GM12878 (cell line): ENCODE data around the gene TDRD12. TPM values are rescaled to one million over a fixed set of nuclear protein-coding genes. Genes with fewer than 3 reads are reported as not detected.

Experiments
- ATAC-seq: fragments of 200-7000 bp; cut with Tn5 transposase; 3 replicates; pipeline ENCODE4 v1.9.1; 2020; ENCODE audit warnings: mild to moderate bottlenecking, moderate library complexity
- BruUV-seq: library from RNA; stranded (reverse); fragments of 400-500 nt; replicated peaks from 2 replicates; lab custom pipeline; 2021; lab: Mats Ljungman, UMichigan
- CTCF ChIA-PET: fragments of 300-600 bp; sonication (Branson Sonifier 250); formaldehyde crosslinking; extraction: SDS; loops from one replicate; lab custom pipeline; 2021; ENCODE audit warnings: inconsistent platforms; lab: Yijun Ruan, JAX
- POLR2A ChIA-PET: fragments of 350-600 bp; formaldehyde crosslinking; extraction: SDS; loops from one replicate; lab custom pipeline; 2021; ENCODE audit warnings: inconsistent platforms; lab: Charles Lee
- RAD21 ChIA-PET: fragments of 300-600 bp; sonication (Branson Sonifier 250); formaldehyde crosslinking; loops from one replicate; lab custom pipeline; 2023; ENCODE audit warnings: antibody characterized with exemption; ENCODE audit not compliant: unreplicated experiment; lab: Charles Lee
- SMC1A ChIA-PET: fragments of 300-600 bp; sonication (Branson Sonifier 250); formaldehyde crosslinking; loops from one replicate; lab custom pipeline; 2023; ENCODE audit not compliant: unreplicated experiment, uncharacterized antibody; lab: Charles Lee
- DNase-seq: peaks from one replicate; pipeline ENCODE4 v3.0.0-alpha.2; 2011; ENCODE audit warnings: low read depth, low spot score
- FAIRE-seq: peaks from 3 replicates; lab custom pipeline; 2011; peaks lifted over from hg19 to GRCh38; lab: Jason Lieb, UNC
- H2AFZ ChIP-seq: 2 replicates; pipeline ENCODE4 v1.6.0; 2011; ENCODE audit warnings: low read depth, low read length, control low read depth; ENCODE audit not compliant: control insufficient read depth
- H3K27ac ChIP-seq: 2 replicates; pipeline ENCODE4 v1.5.1; 2011; ENCODE audit warnings: control low read depth; ENCODE audit not compliant: control insufficient read depth, insufficient read depth
- H3K27me3 ChIP-seq, 2 experiments: replicated peaks in 1 of 2; 2 replicates each; pipeline versions ENCODE4 v1.6.0 to v1.6.1; 2011; ENCODE audit warnings: low read length in 1 of 2; ENCODE audit not compliant: control insufficient read depth in 2 of 2, insufficient read depth in 2 of 2
- H3K36me3 ChIP-seq, 2 experiments: 2 replicates each; pipeline ENCODE4 v1.5.1; 2011; ENCODE audit warnings: low read length in 1 of 2; ENCODE audit not compliant: control insufficient read depth in 2 of 2, insufficient read depth in 2 of 2
- H3K4me1 ChIP-seq: 2 replicates; pipeline ENCODE4 v1.6.1; 2011; ENCODE audit warnings: mild to moderate bottlenecking, low read length, moderate library complexity, mixed read lengths; ENCODE audit not compliant: control insufficient read depth, insufficient read depth
- H3K4me2 ChIP-seq: 2 replicates; pipeline ENCODE4 v1.6.0; 2011; ENCODE audit warnings: control low read depth; ENCODE audit not compliant: control insufficient read depth, insufficient read depth
- H3K4me3 ChIP-seq: fragments of 200-600 bp; sonication (generic); 2 replicates; pipeline ENCODE4 v1.5.1; 2016
- H3K79me2 ChIP-seq: 2 replicates; pipeline ENCODE4 v1.6.0; 2011; ENCODE audit warnings: low read length; ENCODE audit not compliant: control insufficient read depth, insufficient read depth
- H3K9ac ChIP-seq: 2 replicates; pipeline ENCODE4 v1.8.0; 2011; ENCODE audit warnings: low read length, control low read depth, mixed read lengths; ENCODE audit not compliant: control insufficient read depth, insufficient read depth
- H3K9me3 ChIP-seq: replicated peaks from 3 replicates; pipeline ENCODE4 v1.5.1; 2011; ENCODE audit warnings: mild to moderate bottlenecking, low read length; ENCODE audit not compliant: control insufficient read depth, insufficient read depth
- H4K20me1 ChIP-seq: 2 replicates; pipeline ENCODE4 v1.6.0; 2011; ENCODE audit not compliant: control insufficient read depth, insufficient read depth
- CHD1 ChIP-seq: IDR thresholded peaks from 2 replicates; pipeline ENCODE4 v1.6.1; 2012; ENCODE audit warnings: low read depth, low read length, improper control_type of control experiment
- CTCF ChIP-seq, 3 experiments: IDR thresholded peaks in 2 of 3; conservative IDR thresholded peaks in 1 of 3; 2 replicates each; pipeline ENCODE4 v1.5.1; 2011; ENCODE audit warnings: low read depth in 3 of 3, low read length in 3 of 3, mild to moderate bottlenecking in 3 of 3, control low read depth in 2 of 3, moderate library complexity in 2 of 3, inconsistent platforms in 1 of 3, mixed read lengths in 1 of 3; ENCODE audit not compliant: control insufficient read depth in 2 of 3, insufficient read depth in 1 of 3; ENCODE audit errors: extremely low read depth in 1 of 3
- ELK1 ChIP-seq: IDR thresholded peaks from 2 replicates; pipeline ENCODE4 v1.6.1; 2012; ENCODE audit warnings: low read depth, low read length, improper control_type of control experiment
- FOXK2 ChIP-seq: fragments of 450-650 bp; IDR thresholded peaks from 2 replicates; pipeline ENCODE4 v1.6.1; 2017; ENCODE audit warnings: mild to moderate bottlenecking, moderate library complexity
- HCFC1 ChIP-seq: fragments of 150-350 bp; IDR thresholded peaks from 2 replicates; pipeline ENCODE4 v1.6.1; 2014; ENCODE audit warnings: low read length
- IKZF1 ChIP-seq: fragments of 450-650 bp; conservative IDR thresholded peaks from 2 replicates; pipeline ENCODE4 v1.6.1; 2017; ENCODE audit warnings: antibody characterized with exemption, mild to moderate bottlenecking
- POLR2AphosphoS2 ChIP-seq: IDR thresholded peaks from 2 replicates; pipeline ENCODE4 v1.6.1; 2011; ENCODE audit warnings: low read depth, mild to moderate bottlenecking, low read length, improper control_type of control experiment, moderate library complexity
- RAD21 ChIP-seq: IDR thresholded peaks from 2 replicates; pipeline ENCODE4 v1.6.1; 2011; ENCODE audit warnings: mild to moderate bottlenecking, low read depth, low read length, moderate library complexity; ENCODE audit not compliant: insufficient read depth
- RAD51 ChIP-seq: fragments of 450-650 bp; IDR thresholded peaks from 2 replicates; pipeline ENCODE4 v1.6.1; 2016; ENCODE audit warnings: moderate library complexity, mild to moderate bottlenecking, inconsistent platforms
- RUNX3 ChIP-seq: IDR thresholded peaks from 2 replicates; pipeline ENCODE4 v1.6.1; 2012; ENCODE audit warnings: low read length, inconsistent platforms
- SIN3A ChIP-seq: IDR thresholded peaks from 2 replicates; pipeline ENCODE4 v1.6.1; 2012; ENCODE audit warnings: low read depth, low read length, improper control_type of control experiment
- TARDBP ChIP-seq: IDR thresholded peaks from 2 replicates; pipeline ENCODE4 v1.6.1; 2016; ENCODE audit warnings: borderline replicate concordance
- TCF7 ChIP-seq: IDR thresholded peaks from 2 replicates; pipeline ENCODE4 v1.6.1; 2014; ENCODE audit warnings: antibody characterized with exemption, borderline replicate concordance
- ZNF592 ChIP-seq: fragments of 450-650 bp; IDR thresholded peaks from 2 replicates; pipeline ENCODE4 v1.6.1; 2017; ENCODE audit warnings: mild to moderate bottlenecking, moderate library complexity
- ZSCAN29 ChIP-seq: fragments of 450-650 bp; IDR thresholded peaks from 2 replicates; pipeline ENCODE4 v1.6.1; 2017; ENCODE audit warnings: mild to moderate bottlenecking, moderate library complexity
- WGBS: methylation state at CpG from one replicate; pipeline ENCODE4 v1.1.6; 2016; ENCODE audit warnings: low lambda C conversion rate; ENCODE audit not compliant: insufficient replicate concordance, insufficient coverage; ENCODE audit errors: missing lambda C conversion rate; 5-methylcytosine and 5-hydroxymethylcytosine counted together
- in situ Hi-C: fragments of 300-500 bp; cut with MboI; formaldehyde crosslinking; loops from 9 replicates; pipeline ENCODE4 v1.14.3; 2018; ENCODE audit warnings: mixed read lengths
- intact Hi-C: fragments of 100-400 bp; cut with micrococcal nuclease; formaldehyde crosslinking; loops from one replicate; pipeline ENCODE4 v1.14.2; 2022; ENCODE audit not compliant: unreplicated experiment
- polyA plus RNA-seq, 11 experiments: library from polyadenylated mRNA; depleted of rRNA in 4 of 11; unstranded in 6 of 11; stranded (reverse) in 5 of 11; fragments of >200 nt; fragmentation: Nextera tagmentation in 4 of 11; fragmentation: Illumina TruSeq in 1 of 11; extraction: Ambion mirVana in 4 of 11; extraction: Trizol in 1 of 11; gene quantifications; 1 replicate in 1 of 11; 2 replicates in 10 of 11; pipeline versions ENCODE4 v1.2.1 to v1.2.3, GENCODE V29; 2011 to 2016; ENCODE audit warnings: inconsistent platforms in 2 of 11, missing spikeins in 2 of 11, low read depth in 1 of 11
- total RNA-seq, 4 experiments: library from RNA; depleted of rRNA in 3 of 4; stranded (reverse); fragments of >200 nt in 3 of 4; fragmentation: Illumina TruSeq in 1 of 4; extraction: Trizol in 1 of 4; gene quantifications; 2 replicates each; pipeline versions ENCODE4 v1.2.1 to v1.2.3, GENCODE V29; 2013 to 2021

The TDRD12 gene
- total and polyA plus RNA-seq, 10 of the 15 experiments (the other 5 are each of a cell fraction or from before 2014, with no cell fraction given) = 0.08 to 0.15 TPM; not detected in 8

GRCh38 chr19:32814624-32815023 lies 95.1 kb downstream of the TDRD12 start:
- H3K4me2 ChIP-seq = no peak overlapping the region
- ATAC-seq (no peak), FAIRE-seq (no peak), DNase-seq (no peak)
- peaks cover 1% of the 10 kb centered on the region for H3K4me1 ChIP-seq
- peaks cover 0 to under 1% of the 10 kb centered on the region in 2 experiments; a peak in 1 of 4 replicates for H3K27me3 ChIP-seq
- RAD21 ChIA-PET = no interaction called here
- H4K20me1 ChIP-seq = no peaks in the 10 kb centered on the region
- CTCF ChIA-PET = no interaction called here
- intact Hi-C loops (no loop called here), in situ Hi-C loops (no loop called here)
- H3K9me3 ChIP-seq = no peaks in the 10 kb centered on the region
- 55% methylated on average over 6 of the region's 6 CpGs for WGBS
- H3K36me3 ChIP-seq = no peaks in the 10 kb centered on the region
- no peak overlapping the region for H3K4me3 ChIP-seq
- no TSS peak for BruUV-seq
- SMC1A ChIA-PET = no interaction called here
- no peak overlapping the region for H3K27ac ChIP-seq
- no peak for TF ChIP-seq RUNX3
- TF ChIP-seq TARDBP = no peak
- TF ChIP-seq SIN3A = no peak
- no peak for TF ChIP-seq RAD21
- TF ChIP-seq HCFC1 = no peak
- no peak for TF ChIP-seq TCF7
- TF ChIP-seq ZNF592 = no peak
- TF ChIP-seq FOXK2 = no peak
- no peak for TF ChIP-seq POLR2AphosphoS2
- no peak for TF ChIP-seq ZSCAN29
- no peak for TF ChIP-seq CTCF (IDR thresholded peaks at IDR 0.05 in 2 of 3, conservative IDR thresholded peaks at IDR 0.05 in 1 of 3; ENCODE audit: control insufficient read depth in 2 of 3, extremely low read depth in 1 of 3, insufficient read depth in 1 of 3, low read depth in 3 of 3, low read length in 3 of 3)
- TF ChIP-seq CHD1 = no peak
- TF ChIP-seq RAD51 = no peak
- no peak for TF ChIP-seq IKZF1
- no peak for TF ChIP-seq ELK1
- H3K79me2 ChIP-seq = no peaks in the 10 kb centered on the region
- POLR2A ChIA-PET = no interaction called here
- H2AFZ ChIP-seq = no peak overlapping the region
- no peak overlapping the region for H3K9ac ChIP-seq
